ENCODE data around the gene CNTNAP3B. TPM values are rescaled to one million over a fixed set of nuclear protein-coding genes. Genes with fewer than 3 reads are reported as not detected.
A peak's percentile ranks its signal among the peaks of the same experiment; 100 is the strongest.
"Not testable (repeated sequence)": the region's sequence is repeated elsewhere in the genome, so short reads cannot be mapped to it uniquely, and the experiment has no call there.

The CNTNAP3B gene
- total and polyA plus RNA-seq, 5 donors, result 7.5 to 31.7 (median 16.8) TPM

GRCh38 chr9:41851848-41852740 lies 277.1 kb downstream of the CNTNAP3B start:
- H3K4me1 ChIP-seq (ENCODE audit: control insufficient read depth, insufficient read depth, low read length); H3K9me3 ChIP-seq (ENCODE audit: control insufficient read depth, low read length); H3K27ac ChIP-seq (ENCODE audit: low read length); H3K27me3 ChIP-seq (ENCODE audit: control insufficient read depth, insufficient read depth); intact Hi-C loops (cut with DNase I); H3K4me3 ChIP-seq (ENCODE audit: low read length); DNase-seq: not testable (repeated sequence)
- no CpG with 5 or more reads among the region's 9 CpGs for WGBS
- ATAC-seq, result peak in 1 of 2 donors; percentile 69

GRCh38 chr9:41847829-41848228 lies 281.4 kb downstream of the CNTNAP3B start:
- H3K27me3 ChIP-seq (ENCODE audit: control insufficient read depth, insufficient read depth); H3K27ac ChIP-seq (ENCODE audit: low read length); H3K4me1 ChIP-seq (ENCODE audit: control insufficient read depth, insufficient read depth, low read length); H3K9me3 ChIP-seq (ENCODE audit: control insufficient read depth, low read length); ATAC-seq; H3K4me3 ChIP-seq (ENCODE audit: low read length); DNase-seq; intact Hi-C loops (cut with DNase I): not testable (repeated sequence)
- WGBS, result no CpG with 5 or more reads among the region's 7 CpGs

Other genes starting within 250 kb of the CNTNAP3B start
- not detected for gene SPATA31A6, start 54.2 kb upstream of the CNTNAP3B start, total RNA-seq
- not detected for gene SPATA31A6, start 54.2 kb upstream of the CNTNAP3B start, polyA plus RNA-seq